GM23338 (cell line): ENCODE measurements around the gene GJA4. TPM values are rescaled to one million over a fixed set of nuclear protein-coding genes. Genes with fewer than 3 reads are reported as not detected.
A peak's percentile ranks its signal among the peaks of the same experiment; 100 is the strongest.

Source experiments
- ATAC-seq: fragments of 200-7000 bp; cut with Tn5 transposase; 3 replicates; pipeline ENCODE4 v1.9.1; 2020
- DNase-seq: peaks from one replicate; pipeline ENCODE4 v3.0.0-alpha.2; 2015; ENCODE audit warnings: low spot score
- H2AFZ ChIP-seq: fragments of 200-600 bp; sonication (generic); 2 replicates; pipeline ENCODE4 v1.8.0; 2016; ENCODE audit warnings: antibody characterized with exemption, mild to moderate bottlenecking, moderate library complexity
- H3F3A ChIP-seq: fragments of 200-600 bp; sonication (generic); replicated peaks from 2 replicates; pipeline ENCODE4 v1.8.0; 2017; ENCODE audit warnings: antibody characterized with exemption, mixed run types, low read depth
- H3K27ac ChIP-seq: fragments of 200-600 bp; sonication (generic); 2 replicates; pipeline ENCODE4 v1.6.1; 2016; ENCODE audit warnings: low read depth
- H3K27me3 ChIP-seq: fragments of 200-600 bp; sonication (generic); 2 replicates; pipeline ENCODE4 v1.8.0; 2016; ENCODE audit warnings: mild to moderate bottlenecking, mixed run types, moderate library complexity; ENCODE audit not compliant: insufficient read depth
- H3K36me3 ChIP-seq: fragments of 200-600 bp; sonication (generic); 2 replicates; pipeline ENCODE4 v1.8.0; 2016; ENCODE audit warnings: mild to moderate bottlenecking; ENCODE audit not compliant: insufficient read depth
- H3K4me1 ChIP-seq: fragments of 200-600 bp; sonication (generic); 2 replicates; pipeline ENCODE4 v1.8.0; 2016; ENCODE audit warnings: mild to moderate bottlenecking, moderate library complexity; ENCODE audit not compliant: insufficient read depth
- H3K4me2 ChIP-seq: fragments of 200-600 bp; sonication (generic); 2 replicates; pipeline ENCODE4 v1.7.1; 2017; ENCODE audit warnings: mixed run types
- H3K4me3 ChIP-seq: fragments of 200-600 bp; sonication (generic); 2 replicates; pipeline ENCODE4 v1.6.1; 2016; ENCODE audit warnings: mixed run types
- H3K79me2 ChIP-seq: fragments of 200-600 bp; sonication (generic); replicated peaks from 2 replicates; pipeline ENCODE4 v1.8.0; 2017; ENCODE audit warnings: mild to moderate bottlenecking; ENCODE audit not compliant: insufficient read depth
- H3K9me2 ChIP-seq: fragments of 200-600 bp; sonication (generic); 2 replicates; pipeline ENCODE4 v1.8.0; 2017; ENCODE audit not compliant: insufficient read depth
- H4K20me1 ChIP-seq: fragments of 200-600 bp; sonication (generic); replicated peaks from 2 replicates; pipeline ENCODE4 v1.8.0; 2017; ENCODE audit warnings: mild to moderate bottlenecking; ENCODE audit not compliant: insufficient read depth
- H3K27ac Mint-ChIP-seq: 2 replicates; pipeline ENCODE4 v1.8.0; 2020; ENCODE audit warnings: inconsistent platforms, mild to moderate bottlenecking, moderate library complexity, mixed read lengths
- H3K27me3 Mint-ChIP-seq: 3 replicates; pipeline ENCODE4 v1.8.0; 2022; ENCODE audit warnings: low read depth, mild to moderate bottlenecking, moderate library complexity, mixed read lengths, inconsistent platforms; ENCODE audit not compliant: insufficient read depth, poor library complexity
- H3K36me3 Mint-ChIP-seq: 3 replicates; pipeline ENCODE4 v1.8.0; 2021; ENCODE audit warnings: low read depth, mild to moderate bottlenecking, inconsistent platforms, moderate library complexity, mixed read lengths
- H3K4me1 Mint-ChIP-seq: 3 replicates; pipeline ENCODE4 v1.8.0; 2020; ENCODE audit warnings: mild to moderate bottlenecking, inconsistent platforms, mixed read lengths
- H3K4me3 Mint-ChIP-seq: 3 replicates; pipeline ENCODE4 v1.8.0; 2021; ENCODE audit warnings: moderate library complexity, mild to moderate bottlenecking, inconsistent platforms, mixed read lengths
- H3K9me3 Mint-ChIP-seq: 3 replicates; pipeline ENCODE4 v1.8.0; 2020; ENCODE audit warnings: moderate library complexity, mild to moderate bottlenecking, inconsistent platforms, mixed read lengths
- CTCF ChIP-seq, 2 experiments: fragments of 200-600 bp in 1 of 2; sonication (generic) in 1 of 2; conservative IDR thresholded peaks; 2 replicates each; pipeline versions ENCODE4 v1.5.1 to v1.6.1; 2016 to 2017; ENCODE audit warnings: antibody characterized with exemption in 2 of 2, low read depth in 2 of 2, mild to moderate bottlenecking in 2 of 2, moderate library complexity in 1 of 2
- polyA plus RNA-seq: library from polyadenylated mRNA; unstranded; fragments of >200 nt; fragmentation: Nextera tagmentation; extraction: Ambion mirVana; gene quantifications from 2 replicates; pipeline ENCODE4 v1.2.1, GENCODE V29; 2016
- total RNA-seq: library from RNA; depleted of rRNA; stranded (reverse); fragments of >200 nt; shearing (Covaris generic); gene quantifications from 2 replicates; pipeline ENCODE4 v1.2.3, GENCODE V29; 2014
- TF ChIP-seq, protein P1 (sequence below): fragments of 250-450 bp; sonication (Bioruptor Pico); IDR thresholded peaks from 2 replicates; pipeline ENCODE4 v1.5.0; 2020; ENCODE audit warnings: mild to moderate bottlenecking, moderate library complexity

GJA4 gene
- total and polyA plus RNA-seq, 2 experiments from 2014 or later, result 0.95 to 2.2 TPM

GRCh38 chr1:34759503-34760357 is 33.1 kb upstream of the GJA4 start, which contains the start of gene GJB4:
TSS of gene GJB4 (plus strand) at chr1:34759740. CDS start at chr1:34761255, 1,515 bp downstream.
- H3K79me2 ChIP-seq, result no peaks in the 10 kb centered on the region

More at GRCh38 chr1:34759503-34760357, 33.1 kb upstream of the GJA4 start, which contains the start of gene GJB4:
- H3K4me3 Mint-ChIP-seq, result no peak within 1 kb of the TSS
- no peaks in the 10 kb centered on the region for H3K36me3 ChIP-seq
- H3K9me2 ChIP-seq, result 0 out of 2 replicates have a peak, but pooled peaks cover 4% of the 10 kb centered on the region
- H3K4me3 ChIP-seq, result no peak within 1 kb of the TSS
- TF ChIP-seq CTCF (conservative IDR thresholded peaks at IDR 0.05; ENCODE audit: low read depth in 2 of 2), result 0 out of 4 replicates have a peak, but pooled peaks of 1 of the 2 experiments have one; percentile 6
- TF ChIP-seq, protein P1, sequence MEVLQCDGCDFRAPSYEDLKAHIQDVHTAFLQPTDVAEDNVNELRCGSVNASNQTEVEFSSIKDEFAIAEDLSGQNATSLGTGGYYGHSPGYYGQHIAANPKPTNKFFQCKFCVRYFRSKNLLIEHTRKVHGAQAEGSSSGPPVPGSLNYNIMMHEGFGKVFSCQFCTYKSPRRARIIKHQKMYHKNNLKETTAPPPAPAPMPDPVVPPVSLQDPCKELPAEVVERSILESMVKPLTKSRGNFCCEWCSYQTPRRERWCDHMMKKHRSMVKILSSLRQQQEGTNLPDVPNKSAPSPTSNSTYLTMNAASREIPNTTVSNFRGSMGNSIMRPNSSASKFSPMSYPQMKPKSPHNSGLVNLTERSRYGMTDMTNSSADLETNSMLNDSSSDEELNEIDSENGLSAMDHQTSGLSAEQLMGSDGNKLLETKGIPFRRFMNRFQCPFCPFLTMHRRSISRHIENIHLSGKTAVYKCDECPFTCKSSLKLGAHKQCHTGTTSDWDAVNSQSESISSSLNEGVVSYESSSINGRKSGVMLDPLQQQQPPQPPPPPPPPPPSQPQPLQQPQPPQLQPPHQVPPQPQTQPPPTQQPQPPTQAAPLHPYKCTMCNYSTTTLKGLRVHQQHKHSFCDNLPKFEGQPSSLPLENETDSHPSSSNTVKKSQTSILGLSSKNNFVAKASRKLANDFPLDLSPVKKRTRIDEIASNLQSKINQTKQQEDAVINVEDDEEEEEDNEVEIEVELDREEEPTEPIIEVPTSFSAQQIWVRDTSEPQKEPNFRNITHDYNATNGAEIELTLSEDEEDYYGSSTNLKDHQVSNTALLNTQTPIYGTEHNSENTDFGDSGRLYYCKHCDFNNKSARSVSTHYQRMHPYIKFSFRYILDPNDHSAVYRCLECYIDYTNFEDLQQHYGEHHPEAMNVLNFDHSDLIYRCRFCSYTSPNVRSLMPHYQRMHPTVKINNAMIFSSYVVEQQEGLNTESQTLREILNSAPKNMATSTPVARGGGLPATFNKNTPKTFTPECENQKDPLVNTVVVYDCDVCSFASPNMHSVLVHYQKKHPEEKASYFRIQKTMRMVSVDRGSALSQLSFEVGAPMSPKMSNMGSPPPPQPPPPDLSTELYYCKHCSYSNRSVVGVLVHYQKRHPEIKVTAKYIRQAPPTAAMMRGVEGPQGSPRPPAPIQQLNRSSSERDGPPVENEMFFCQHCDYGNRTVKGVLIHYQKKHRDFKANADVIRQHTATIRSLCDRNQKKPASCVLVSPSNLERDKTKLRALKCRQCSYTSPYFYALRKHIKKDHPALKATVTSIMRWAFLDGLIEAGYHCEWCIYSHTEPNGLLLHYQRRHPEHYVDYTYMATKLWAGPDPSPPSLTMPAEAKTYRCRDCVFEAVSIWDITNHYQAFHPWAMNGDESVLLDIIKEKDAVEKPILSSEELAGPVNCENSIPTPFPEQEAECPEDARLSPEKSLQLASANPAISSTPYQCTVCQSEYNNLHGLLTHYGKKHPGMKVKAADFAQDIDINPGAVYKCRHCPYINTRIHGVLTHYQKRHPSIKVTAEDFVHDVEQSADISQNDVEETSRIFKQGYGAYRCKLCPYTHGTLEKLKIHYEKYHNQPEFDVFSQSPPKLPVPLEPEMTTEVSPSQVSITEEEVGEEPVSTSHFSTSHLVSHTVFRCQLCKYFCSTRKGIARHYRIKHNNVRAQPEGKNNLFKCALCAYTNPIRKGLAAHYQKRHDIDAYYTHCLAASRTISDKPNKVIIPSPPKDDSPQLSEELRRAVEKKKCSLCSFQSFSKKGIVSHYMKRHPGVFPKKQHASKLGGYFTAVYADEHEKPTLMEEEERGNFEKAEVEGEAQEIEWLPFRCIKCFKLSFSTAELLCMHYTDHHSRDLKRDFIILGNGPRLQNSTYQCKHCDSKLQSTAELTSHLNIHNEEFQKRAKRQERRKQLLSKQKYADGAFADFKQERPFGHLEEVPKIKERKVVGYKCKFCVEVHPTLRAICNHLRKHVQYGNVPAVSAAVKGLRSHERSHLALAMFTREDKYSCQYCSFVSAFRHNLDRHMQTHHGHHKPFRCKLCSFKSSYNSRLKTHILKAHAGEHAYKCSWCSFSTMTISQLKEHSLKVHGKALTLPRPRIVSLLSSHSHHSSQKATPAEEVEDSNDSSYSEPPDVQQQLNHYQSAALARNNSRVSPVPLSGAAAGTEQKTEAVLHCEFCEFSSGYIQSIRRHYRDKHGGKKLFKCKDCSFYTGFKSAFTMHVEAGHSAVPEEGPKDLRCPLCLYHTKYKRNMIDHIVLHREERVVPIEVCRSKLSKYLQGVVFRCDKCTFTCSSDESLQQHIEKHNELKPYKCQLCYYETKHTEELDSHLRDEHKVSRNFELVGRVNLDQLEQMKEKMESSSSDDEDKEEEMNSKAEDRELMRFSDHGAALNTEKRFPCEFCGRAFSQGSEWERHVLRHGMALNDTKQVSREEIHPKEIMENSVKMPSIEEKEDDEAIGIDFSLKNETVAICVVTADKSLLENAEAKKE, result no peak
- peaks cover 3% of the 10 kb centered on the region; the same call in 1 of the 3 replicates for H3K9me3 Mint-ChIP-seq
- H3K4me1 ChIP-seq, result peaks cover 3% of the 10 kb centered on the region
- peak; percentile 61 for DNase-seq
- H3K27me3 Mint-ChIP-seq, result peaks cover 10% of the 10 kb centered on the region
- H4K20me1 ChIP-seq, result no peaks in the 10 kb centered on the region
- no peak within 1 kb of the TSS for H3K4me2 ChIP-seq
- H3F3A ChIP-seq, result no peaks in the 10 kb centered on the region
- H3K36me3 Mint-ChIP-seq, result no peaks in the 10 kb centered on the region; the same call in 2 of the 3 replicates
- ATAC-seq, result peak; percentile 70
- peak within 1 kb of the TSS; percentile 69; the same call in 1 of the 2 replicates for H2AFZ ChIP-seq
- no peaks in the 10 kb centered on the region for H3K27me3 ChIP-seq
- no peak within 1 kb of the TSS for H3K27ac Mint-ChIP-seq
- H3K4me1 Mint-ChIP-seq, result peaks cover 21% of the 10 kb centered on the region
- H3K27ac ChIP-seq, result no peak within 1 kb of the TSS
